Esophagus mucosa (tissue), 1 donor: ENCODE measurements around the gene BBX. TPM values are rescaled to one million over a fixed set of nuclear protein-coding genes. Genes with fewer than 3 reads are reported as not detected.

Source experiments
- ATAC-seq: fragments of 200-7000 bp; cut with Tn5 transposase; one replicate; pipeline ENCODE4 v1.9.1; 2020
- total RNA-seq: library from RNA; stranded (reverse); gene quantifications from one replicate; pipeline ENCODE4 v1.2.4, GENCODE V29; 2023
- donor health status: DM: yes; HTN: yes; CAD: no.

The BBX gene
- total RNA-seq: 19.9 TPM

DNA sequence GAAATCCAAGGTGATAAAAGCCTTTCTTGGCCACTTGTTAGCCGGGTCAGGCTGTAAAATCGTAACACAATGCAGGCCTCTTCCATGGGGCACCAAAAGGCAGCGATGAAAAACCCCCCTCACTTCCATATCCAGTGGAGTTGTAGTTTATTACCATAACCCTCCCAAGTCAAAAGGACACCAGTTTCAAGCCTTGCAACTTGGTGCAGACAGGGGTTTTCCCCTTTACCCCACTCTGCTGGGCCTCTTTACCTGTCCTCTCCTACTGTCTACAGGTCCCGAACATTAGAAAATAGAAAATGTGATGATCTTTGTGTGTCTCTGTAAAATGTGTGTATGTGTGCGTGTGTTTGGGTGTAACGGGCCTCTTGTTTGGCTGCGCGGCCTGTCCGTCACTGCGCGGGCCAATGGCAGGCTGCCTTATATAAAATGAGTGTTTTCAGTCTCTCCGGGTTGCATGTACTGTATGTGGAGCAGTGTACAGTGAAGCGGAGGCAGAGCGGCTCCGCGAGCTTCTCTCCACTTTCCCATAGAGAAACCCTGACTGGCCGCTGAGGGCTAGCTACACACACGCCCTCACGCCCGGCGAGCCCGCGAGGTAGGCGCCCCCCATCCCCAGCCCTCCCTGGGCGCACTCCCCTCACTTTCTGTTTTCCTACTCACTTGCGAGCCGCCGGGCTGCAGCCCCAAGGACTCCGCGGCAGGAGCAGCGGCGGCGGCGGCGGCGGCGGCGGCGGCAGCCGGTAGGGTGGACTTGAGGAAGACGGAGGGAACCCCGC lies at the start of gene BBX:
Gene BBX (plus strand): TSS at position 453 of the 779 bp plus-strand sequence. CDS start 187,499 bp downstream, outside the sequence.
- peak; percentile 99 for ATAC-seq

DNA sequence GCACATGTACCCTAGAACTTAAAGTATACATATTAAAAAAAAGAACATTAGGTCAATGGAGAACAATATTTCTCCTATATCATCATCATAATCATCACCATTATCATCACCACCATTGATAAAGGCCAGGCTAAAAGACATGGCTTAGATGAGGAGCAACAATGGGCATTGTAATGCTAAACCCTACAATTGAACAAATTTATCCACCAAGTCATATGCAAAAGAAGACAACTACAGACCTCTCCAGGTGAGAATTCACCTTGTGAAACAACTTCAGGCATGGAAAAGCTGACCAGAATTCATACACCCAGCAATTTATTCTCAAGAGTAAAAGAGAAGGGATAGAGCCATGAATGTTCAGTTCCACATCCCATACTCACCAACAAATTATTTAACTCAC lies 46.3 kb upstream of the BBX start:
- no peak for ATAC-seq

DNA sequence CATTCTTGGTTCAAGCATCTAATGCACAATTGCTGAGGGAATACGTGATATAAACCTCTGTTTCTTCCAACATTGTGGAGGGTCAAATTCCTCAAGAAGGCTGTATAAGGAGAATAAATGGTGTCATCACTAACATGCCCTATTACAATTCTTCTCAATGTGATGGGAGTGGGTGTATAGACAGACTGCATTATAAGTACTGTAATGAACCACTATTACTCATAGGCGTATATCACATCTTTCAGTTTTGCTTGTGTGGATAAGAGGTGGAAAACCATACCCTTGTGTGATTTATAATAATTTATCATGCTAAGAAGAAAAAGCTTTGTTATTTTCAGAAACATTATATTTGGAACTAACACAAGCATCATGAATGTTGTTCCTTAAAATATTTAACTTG lies 35.3 kb upstream of the BBX start:
- no peak for ATAC-seq

DNA sequence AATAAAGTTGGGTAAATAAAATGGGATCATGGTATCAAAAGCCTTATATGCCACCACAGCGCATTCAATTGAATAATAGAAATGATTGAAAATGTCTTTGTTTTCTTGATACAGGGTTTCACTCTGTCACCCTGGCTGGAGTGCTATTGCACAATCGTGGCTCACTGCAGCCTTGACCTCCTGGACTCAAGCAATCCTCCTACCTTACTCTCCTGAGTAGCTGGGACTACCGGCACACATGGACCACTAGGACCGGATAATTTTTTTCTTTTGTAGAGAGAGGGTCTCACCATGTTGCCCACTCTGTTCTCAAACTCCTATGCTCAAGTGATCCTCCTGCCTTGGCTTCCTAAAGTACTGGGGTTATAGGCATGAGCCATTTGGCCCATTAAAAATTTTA lies 33.8 kb upstream of the BBX start:
- ATAC-seq: no peak

DNA sequence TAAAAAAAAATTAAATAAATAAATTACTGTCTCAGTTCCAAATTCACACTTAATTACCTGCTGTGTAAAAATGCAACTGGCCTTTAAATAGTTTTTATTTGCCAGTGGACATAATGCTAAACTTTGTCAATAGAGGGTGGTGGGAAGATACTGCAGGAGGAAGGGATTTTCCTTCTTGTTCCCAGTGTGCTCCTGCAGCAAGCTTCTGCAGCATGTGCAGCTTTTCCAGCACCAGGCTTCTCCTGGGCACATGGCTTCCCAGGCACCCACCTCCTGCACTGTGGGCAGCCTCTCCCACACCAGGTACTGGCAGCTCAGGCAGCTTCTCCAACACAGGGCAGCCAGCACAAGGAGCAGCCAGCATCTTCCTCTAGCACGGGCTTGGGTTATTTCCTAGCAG lies 29.6 kb upstream of the BBX start:
- ATAC-seq: no peak

DNA sequence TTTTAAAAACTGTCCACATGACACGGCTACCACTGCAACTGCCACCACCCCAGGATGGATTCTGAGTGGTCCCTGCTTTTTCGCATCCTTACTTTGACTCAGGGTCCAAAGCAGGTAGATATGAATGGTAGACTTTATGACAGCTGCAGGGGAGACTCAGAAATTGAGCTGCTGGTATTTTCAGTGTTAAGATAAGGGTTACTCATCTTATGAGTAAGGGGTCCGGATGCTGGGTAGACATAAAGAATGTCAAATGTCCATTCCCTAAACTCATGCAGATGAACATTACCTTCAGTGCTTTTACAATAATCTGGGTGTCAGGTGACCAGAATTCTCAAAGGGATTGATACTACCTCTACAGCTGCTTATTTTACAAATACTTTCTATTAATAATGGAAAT lies 25.9 kb upstream of the BBX start:
- ATAC-seq: no peak

DNA sequence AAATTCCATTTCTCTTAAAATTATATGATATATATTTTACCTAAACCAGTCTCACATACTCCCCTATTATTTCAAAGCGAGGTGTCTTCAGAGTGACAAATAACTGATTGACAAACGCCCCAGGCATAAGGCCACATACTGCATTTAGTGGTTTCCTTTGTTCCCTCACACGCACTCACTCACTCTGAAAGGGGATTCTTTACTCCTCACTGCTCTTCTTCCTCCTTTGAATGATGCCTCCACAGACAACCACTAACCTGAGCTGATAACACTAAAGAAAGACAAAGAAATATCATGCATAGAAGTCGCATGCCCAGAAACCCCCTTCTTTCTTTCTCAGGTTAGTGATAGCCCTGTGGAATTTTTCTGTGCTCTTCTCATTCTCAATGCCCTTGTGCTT lies 24.1 kb upstream of the BBX start:
- no peak for ATAC-seq

DNA sequence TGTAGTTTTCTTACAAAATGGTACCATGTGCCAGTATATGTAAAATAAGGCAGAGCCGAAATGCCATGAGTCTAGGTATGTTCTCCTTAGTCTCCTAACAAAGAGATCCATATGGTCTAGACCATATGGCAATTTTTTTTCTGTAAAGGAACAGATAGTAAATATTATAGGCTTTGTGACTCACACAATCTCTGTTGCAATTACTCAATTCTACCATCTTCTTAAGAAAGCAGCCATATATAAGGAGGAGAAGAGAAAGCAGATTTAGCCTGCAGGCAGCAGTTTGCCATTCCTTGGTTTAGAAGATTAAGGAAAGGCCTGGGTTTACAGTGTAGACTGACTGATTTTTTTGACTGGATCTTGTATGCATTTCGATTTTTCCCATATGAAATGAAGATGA lies 16.3 kb upstream of the BBX start:
- no peak for ATAC-seq

DNA sequence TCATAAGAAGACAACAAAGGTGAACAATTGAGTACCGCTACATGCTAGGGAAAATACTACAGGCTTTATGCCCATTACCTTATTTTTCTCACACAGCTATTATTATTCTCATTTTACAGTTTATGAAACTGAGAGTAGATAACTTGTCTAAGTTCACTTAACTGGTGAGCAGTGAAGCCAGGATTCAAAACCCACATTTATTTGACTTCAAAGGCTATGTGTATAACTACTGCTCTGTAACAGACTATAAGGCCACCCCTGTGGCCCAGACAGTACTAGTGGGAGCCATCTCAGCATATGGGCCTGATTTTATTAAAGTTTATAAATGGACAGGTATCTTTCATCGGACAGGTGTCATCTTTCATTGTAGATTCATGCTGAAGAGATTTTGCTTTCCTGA lies 14.4 kb upstream of the BBX start:
- no peak for ATAC-seq

DNA sequence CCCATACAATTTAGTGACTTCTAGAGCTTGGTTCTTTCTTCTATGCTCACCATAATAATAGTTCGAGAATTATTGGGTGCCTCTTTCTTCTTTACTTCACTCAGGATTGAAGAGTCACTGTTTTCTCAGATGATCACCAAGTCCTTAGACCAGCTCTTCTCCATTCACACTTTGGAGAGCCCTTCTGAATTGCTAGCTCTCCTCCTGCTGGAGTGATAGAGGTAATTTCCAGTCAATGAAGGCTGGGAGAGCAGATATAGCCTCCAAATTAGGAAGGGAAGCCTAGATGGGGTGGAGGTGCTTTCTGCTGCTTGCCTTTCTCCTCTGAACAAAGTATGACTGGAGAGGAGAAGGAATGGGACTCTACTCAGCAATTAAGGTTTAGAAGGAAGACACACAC lies 10.7 kb upstream of the BBX start:
- no peak for ATAC-seq

DNA sequence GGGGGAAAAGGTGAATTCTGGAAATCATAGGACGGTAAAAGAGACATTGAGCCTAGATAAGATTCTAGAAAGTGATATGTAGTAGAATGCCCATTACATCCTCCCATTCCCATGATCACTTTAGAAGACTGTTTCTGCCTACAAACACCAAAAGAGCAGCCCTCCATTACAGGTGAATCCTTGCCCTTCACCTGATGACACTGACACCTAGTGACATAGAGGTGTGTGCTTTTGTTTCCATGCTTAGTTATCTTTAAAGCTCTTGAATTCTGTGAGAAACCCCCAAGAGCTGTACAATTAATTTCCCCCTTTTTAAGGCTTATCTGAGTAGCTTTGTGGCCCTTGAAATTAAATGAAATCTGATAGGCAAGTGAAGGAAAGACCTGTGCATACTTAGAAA lies 8.3 kb upstream of the BBX start:
- no peak for ATAC-seq

DNA sequence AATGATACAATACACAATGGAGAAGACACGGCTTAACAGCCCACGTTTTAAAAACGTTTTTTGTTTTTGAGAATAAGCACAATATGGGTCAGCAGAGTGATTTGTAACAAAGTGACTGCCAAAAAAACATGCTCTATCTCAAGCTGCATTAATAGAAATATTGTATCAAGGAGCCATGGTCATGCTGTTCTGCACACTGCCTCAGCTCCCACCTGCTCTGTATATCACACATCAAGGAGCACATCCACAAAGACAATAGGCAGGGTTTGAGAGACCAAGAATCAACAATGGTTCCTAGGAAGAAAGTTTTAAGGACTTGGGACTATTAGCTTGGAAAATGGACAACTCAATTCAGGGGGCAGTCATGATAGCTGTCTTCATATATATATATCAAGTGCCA lies 6.3 kb upstream of the BBX start:
- ATAC-seq: no peak

DNA sequence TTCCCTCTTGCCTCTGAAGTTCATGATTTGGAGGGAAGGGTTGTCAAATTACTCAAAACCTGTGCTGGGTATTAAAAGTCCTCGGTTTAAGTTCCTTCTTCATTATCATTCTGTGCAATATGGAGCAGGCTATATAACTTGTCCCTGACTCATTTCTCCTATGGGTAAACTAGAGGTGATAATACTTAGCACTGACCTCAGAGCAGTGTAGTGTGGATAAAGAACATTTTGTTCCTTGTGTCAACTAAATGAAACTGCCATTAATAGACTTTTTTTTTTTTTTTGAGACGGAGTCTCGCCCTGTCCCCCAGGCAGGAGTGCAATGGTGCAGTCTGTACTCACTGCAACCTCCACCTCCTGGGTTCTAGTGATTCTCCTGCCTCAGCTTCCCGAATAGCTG lies 2.2 kb upstream of the BBX start:
- ATAC-seq: no peak

DNA sequence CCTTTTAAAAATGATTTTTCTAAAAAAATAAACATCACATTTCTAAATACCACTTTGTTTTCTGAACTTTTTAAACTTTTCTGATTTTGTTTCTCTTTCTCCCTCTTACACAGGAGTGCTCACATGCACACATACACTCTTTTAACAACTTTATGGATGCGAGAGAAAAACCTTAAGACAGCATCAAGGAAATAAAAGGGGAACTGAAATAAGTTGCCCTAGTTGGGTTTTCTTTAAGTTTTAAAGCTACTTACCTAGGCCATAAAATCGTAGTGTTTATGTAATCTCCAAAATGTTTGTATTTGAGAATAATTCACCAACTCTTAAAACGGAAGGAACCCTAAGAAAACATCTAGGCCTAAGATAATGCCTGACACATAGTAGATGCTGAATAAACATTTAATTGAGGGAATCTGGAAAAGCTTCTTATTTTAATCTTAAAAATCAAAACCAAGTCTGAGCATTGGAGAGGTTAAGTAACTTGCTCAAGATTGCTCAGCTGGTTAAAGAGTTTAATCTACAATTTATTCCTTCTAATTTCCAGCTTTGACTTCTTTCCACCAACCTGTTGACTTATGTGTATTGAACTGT lies 1.2 kb upstream of the BBX start:
- ATAC-seq: no peak

DNA sequence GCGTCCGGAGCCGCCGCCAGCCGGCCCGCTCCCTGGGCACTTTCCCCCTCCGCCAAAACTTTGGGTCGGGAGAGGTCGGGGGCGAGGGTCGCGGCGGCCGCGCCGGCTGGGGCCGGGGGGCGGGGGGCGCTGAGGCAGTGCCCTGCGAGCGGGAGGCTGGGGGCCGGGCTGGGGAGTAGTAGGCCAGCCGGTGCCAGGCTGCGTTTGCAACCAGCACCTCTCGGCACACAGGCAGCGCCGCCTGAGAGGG lies 452 bp downstream of the BBX start:
- ATAC-seq: peak; percentile 64

DNA sequence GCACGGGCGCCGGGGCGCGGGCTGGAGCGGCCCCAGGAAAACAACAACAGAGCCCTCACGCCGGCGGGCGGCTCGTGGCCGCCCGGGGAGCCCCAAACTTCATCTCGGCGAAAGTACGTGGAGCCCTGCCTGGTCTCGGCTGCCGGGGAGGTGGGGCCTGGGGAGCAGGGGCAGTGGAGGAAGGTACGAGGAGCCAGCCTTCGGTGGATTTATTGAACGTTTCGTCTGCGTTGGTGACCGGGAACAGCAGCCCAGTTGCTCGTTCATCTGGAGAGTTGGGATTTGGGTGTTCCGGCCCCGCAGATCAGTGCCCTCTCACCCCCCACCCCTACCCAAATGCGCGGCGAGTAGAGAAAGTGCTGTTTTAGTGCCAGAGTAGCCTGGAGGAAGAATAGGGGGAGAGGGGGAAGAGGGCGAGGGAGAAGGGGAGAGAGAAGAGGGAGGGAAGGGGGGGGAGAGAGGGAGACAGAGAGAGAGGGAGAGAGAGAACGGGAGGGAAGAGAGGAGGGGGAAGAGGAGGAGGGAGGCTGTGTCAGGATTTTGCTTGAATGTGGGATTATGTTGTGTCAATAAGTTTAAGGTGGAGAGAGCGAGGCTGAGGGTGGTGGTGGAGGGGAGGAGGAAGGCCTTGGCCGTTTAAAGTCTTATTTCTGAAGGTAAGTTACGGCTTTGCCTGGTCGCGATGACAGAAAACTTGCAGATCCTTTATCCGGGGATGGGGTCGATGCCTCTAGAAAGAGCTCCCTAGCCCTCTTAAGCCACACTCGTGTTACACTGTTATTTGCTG lies 970 bp downstream of the BBX start:
- ATAC-seq: peak; percentile 43

DNA sequence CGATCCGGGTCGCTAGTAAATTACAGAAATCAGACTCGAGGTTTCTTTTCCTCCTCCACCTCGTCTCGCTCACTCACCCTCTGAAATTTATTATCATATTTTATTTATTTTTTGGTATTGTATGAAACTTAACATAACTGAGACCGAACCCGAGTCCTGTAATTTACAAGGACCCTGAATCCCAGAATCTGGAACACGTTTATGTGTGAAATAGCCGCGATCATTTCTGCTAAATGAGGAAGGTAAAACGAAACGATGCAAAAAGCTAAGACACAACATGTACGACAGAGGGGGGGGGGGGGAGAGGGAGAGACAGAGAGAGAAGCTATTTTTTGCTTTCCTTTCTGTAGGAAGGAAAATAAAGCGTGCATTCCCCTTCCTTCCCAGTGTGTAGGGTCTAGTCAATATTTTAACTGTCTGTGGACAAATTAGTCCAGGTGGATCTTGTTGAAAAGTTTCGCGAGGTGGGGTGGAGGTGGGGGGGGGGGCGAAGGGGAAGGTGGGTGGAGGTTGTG lies 1.6 kb downstream of the BBX start:
- ATAC-seq: no peak

DNA sequence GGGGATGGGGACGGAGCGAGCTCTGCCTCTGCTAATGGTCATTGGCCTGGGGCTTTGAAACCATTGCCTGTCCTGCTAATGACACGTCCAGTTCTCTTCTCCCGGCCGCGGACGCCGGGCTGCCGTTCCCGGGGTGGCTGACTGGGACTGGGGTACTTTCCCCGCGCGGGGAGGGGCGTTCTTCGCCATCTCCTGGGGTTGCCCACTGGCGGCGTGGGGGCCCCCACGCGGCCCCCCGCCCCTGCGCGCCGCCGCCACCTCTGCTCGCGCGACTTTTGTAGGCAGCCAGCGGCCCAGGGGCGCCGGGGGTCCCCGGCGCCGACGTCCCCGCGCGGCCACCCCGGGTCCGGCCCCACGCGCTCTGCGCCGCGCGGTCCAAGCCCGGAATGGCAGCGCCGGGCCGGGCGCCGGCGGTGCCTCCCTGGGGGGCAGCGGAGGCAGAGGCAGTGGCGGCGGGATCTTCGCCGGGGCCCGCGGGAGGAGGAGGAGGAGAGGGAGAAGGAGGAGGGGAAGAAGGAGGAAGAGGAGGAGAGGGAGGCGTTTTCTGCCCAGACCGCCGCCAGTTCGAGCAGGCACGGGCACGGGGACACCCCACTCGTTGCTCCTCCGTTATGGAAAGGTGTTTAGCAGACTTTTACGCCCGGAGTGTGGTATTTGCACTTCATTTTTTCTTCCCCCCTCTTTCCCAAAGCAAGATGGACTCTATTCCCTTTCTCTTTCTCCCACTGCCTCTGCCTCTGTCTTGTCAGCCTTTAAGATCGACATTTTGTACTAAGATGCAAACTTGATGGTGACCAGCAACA lies 2.3 kb downstream of the BBX start:
- no peak for ATAC-seq

DNA sequence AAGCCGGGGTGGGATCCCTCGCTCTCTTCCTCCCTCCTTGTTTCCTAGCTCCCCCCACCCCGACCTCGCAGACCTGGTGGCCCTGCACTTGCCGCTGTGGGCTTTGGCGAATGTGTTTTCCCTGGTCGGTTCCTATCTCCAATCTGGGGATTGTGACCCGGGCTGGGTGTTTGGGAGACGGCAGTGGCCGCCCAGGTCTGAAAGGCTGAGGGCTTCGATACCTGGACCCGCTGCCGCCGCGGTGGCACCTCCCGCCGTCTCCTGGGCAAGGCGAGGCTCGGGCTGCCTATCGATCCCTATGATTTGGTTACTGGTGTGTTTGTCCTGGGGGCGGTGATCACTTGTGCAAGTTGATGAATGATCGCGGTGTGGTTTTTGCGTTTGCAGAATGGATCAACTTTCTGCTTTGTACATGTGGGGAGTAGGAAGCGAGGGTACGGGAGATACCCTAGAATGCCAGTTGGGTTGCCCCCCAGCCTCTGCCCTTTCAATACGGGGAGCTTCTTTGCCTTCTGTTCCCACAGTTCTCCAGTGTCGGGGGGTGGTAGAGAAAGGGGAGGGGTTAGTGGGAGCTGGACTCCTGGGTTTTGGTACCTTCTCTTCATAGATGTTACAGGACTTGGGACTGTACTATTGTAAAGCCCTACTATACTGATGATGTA lies 3.0 kb downstream of the BBX start:
- ATAC-seq: no peak

DNA sequence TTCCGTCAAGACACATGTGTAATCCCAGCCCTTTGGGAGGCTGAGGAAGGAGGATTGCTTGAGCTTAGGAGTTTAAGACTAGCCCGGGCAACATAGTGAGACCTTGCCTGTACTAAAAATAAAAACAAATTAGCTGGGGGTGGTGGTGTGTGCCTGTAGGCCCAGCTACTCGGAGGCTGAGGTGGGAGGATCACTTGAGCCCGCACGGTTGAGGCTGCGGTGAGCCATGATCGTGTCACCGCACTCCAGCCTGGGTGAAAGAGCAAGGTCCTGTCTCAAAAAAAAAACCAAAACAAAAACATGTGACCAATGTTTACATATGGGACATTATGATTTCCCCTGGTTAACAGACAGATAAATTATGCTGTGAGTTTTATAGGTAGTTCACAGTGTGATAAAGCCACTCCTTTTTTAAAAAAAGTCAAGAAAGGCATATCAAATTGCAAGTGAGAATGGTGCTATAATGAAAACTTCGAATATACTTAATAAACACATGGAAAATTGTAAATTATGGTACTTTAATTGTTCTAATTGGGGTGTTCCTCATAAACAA lies 9.2 kb downstream of the BBX start:
- ATAC-seq: no peak

DNA sequence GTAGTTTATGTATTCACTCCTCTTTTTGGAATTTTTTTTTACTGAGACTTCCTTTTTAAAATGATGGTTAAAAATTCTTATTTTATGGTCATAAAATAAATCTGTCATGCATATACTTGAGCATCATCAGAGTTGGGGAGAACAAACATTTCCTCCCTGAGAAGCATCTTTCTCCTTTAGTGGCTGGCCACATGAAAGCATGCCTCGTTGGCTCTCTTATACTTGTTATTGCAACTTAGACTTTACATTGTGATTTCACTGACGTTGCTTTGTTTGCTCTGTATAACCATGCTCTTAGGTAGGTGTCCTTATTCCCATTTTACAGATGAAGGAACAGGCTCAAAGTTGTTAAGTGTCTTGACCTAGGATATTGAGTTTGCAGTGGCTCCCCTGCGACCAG lies 18.1 kb downstream of the BBX start:
- no peak for ATAC-seq

DNA sequence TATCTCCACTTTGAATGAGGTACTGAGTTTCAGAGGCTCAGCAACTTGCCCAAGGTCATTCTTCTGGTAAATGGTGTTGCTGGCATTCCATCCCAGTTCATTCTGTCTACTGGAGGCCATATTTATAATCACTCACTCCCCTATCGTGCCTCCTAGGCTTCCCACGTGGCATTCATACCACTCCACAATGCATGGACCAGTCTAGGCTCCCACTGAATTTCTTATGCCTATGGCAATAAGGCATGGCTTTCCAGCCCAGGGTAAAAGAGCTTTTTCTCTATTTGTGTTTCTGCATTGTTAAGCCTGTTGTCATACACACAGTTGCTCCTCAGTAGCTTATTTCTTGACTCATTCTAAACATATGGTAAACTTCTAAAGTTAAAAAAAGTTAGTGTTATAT lies 19.9 kb downstream of the BBX start:
- no peak for ATAC-seq
